HG03025 (cell line): ENCODE data around the gene CEP44.

Experiments
- ATAC-seq: cut with Tn5 transposase; IDR thresholded peaks from one replicate; pipeline ENCODE4 v1.9.1; 2021; ENCODE audit warnings: mild to moderate bottlenecking, moderate library complexity; ENCODE audit not compliant: unreplicated experiment, low FRiP score

The CEP44 gene

DNA sequence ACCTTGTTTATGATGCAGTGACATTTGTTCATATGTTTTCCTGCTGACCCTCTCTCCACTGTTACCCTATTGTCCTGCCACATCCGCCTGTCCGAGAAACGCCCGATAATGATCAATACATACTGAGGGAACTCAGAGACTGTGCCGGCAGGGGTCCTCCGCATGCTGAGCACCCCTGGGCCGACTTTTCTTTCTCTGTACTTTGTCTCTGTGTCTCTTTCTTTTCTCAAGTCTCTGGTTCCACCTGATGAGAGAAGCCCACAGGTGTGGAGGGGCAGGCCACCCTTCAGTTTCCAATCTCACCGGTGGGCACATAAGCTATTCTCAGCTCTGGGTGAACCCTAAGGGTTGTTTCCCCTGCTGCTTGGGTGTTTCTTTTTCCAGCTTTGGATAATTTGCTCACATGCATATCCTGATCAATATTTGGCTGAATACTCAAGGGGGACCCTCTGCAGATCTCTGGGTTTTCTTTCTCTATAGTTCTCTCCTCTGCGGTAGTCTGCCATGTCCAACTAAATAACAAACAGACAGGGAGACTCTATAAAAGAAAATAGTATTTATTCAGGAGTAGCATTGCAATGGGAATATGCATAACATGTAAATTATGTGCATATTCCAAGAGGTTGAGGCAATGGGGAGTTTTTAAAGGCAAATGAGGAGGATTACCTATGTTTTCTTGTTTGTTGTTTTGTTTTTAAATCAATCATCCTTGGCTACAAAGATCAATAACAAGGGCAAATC, 97.2 kb downstream of the CEP44 start:
- ATAC-seq = no peak

- ATAC-seq = no peak
Measured at GRCh38 chr4:174381440-174381800, 97.7 kb downstream of the CEP44 start.
